ENCODE measurements around the gene BFSP1. TPM values are rescaled to one million over a fixed set of nuclear protein-coding genes. Genes with fewer than 3 reads are reported as not detected.
A peak's percentile ranks its signal among the peaks of the same experiment; 100 is the strongest.

Gene BFSP1
- total and polyA plus RNA-seq, 2 donors (not counting 3 experiments of a cell fraction or from before 2014, with no cell fraction given) = 3.1 to 5.2 TPM

DNA sequence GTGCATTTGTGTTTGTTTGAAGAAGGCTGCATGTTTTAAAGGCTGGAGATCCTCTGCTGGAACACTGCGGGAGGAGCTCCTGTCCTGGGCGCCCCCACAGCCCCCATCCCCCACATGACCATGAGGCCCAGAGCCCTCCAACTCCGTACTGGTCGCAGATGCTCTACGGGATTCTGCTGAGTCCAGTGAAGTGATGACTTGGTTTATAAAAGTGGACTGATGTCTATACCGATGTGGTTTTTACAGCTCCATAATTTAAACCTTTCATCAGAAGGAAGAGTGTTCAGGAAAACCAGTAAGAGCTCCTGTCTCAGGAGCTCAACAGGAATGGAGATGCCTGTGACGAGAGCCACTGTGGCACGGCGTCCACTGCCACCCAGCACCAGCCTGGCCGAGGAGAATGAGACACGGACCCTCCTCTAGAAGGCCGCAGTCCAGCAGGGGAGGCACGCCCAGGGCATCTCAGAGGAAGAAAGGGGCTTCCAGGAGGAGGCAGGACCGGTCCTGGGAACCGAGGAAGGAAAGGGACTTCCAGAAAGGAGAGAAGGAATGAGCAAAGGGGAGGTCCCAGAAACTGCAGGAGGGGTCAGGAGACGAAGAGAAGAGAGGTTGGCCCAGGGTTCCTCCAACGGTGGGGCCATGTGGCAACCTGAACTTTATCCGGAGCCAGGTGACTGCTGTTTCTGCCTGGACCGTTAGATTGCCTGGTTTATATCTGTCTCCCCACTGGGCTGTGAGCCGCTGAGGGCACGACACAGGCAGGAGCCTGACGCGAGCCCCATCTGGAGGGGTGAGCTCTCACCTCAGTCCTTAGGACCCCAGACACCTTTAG lies 26.9 kb downstream of the BFSP1 start:
- Histone ChIP-seq H3K79me2 (ENCODE audit: control insufficient read depth, insufficient read depth, low read length) (no peaks in the 10 kb centered on the region), H3K9ac (replicated peaks; ENCODE audit: extremely low read depth, insufficient read depth, low read length) (peak overlapping the region; percentile 42), H2AFZ (ENCODE audit: low read depth, low read length) (peak overlapping the region; percentile 48), H3K36me3 (ENCODE audit: control insufficient read depth in 2 of 2, extremely low read depth in 1 of 2, insufficient read depth in 2 of 2, low read length in 2 of 2) (no peaks in the 10 kb centered on the region), H3K4me2 (ENCODE audit: insufficient read depth, low read length) (peak overlapping the region; percentile 95), H3K4me1 (ENCODE audit: control insufficient read depth, extremely low read depth, insufficient read depth, low read length) (peaks cover 13% of the 10 kb centered on the region), H4K20me1 (replicated peaks; ENCODE audit: control insufficient read depth, extremely low read depth, insufficient read depth, low read length) (no peaks in the 10 kb centered on the region), H3K9me1 (replicated peaks; ENCODE audit: control insufficient read depth, extremely low read depth, insufficient read depth, low read length) (no peaks in the 10 kb centered on the region), H3K9me3 (replicated peaks; ENCODE audit: control insufficient read depth, insufficient read depth, low read length) (no peaks in the 10 kb centered on the region), H3K27me3 (ENCODE audit: control insufficient read depth in 2 of 2, insufficient read depth in 2 of 2, low read length in 2 of 2) (no peaks in the 10 kb centered on the region), H3K4me3 (replicated peaks in 1 of 3; ENCODE audit: insufficient read depth in 1 of 3, low read depth in 1 of 3, low read length in 3 of 3) (peak overlapping the region in 1 of 3 experiments; percentile 74), H3K27ac (ENCODE audit: insufficient read depth, low read depth, low read length) (no peak overlapping the region)
- ChIA-PET POLR2A (no interaction called here), CTCF (interaction anchor here (0.6 to 3.6 kb wide), 31 partner anchors 9 to 700 kb away, joined by 3 to 58 read pairs (median 4); partner anchors contain the start of gene BFSP1)
- TF ChIP-seq JUN (IDR thresholded peaks at IDR 0.05; ENCODE audit: borderline replicate concordance, insufficient read depth, insufficient read length, low read depth) (no peak), MYC (IDR thresholded peaks at IDR 0.05; ENCODE audit: low read depth, low read length) (no peak), POLR2AphosphoS5 (IDR thresholded peaks at IDR 0.05; ENCODE audit: insufficient read depth, low read depth, low read length) (no peak), GATA2 (IDR thresholded peaks at IDR 0.05; ENCODE audit: insufficient read depth, insufficient read length, low read depth, low read length) (no peak), MAX (IDR thresholded peaks at IDR 0.05; ENCODE audit: insufficient read depth, insufficient read length) (no peak), FOS (IDR thresholded peaks at IDR 0.05; ENCODE audit: borderline replicate concordance, insufficient read depth, low read length) (no peak), POLR2A (IDR thresholded peaks at IDR 0.05; ENCODE audit: low read depth, low read length) (no peak), EZH2 (IDR thresholded peaks at IDR 0.05; ENCODE audit: borderline replicate concordance, low read depth, low read length, severe bottlenecking) (no peak)
- TF ChIP-seq, protein P1, sequence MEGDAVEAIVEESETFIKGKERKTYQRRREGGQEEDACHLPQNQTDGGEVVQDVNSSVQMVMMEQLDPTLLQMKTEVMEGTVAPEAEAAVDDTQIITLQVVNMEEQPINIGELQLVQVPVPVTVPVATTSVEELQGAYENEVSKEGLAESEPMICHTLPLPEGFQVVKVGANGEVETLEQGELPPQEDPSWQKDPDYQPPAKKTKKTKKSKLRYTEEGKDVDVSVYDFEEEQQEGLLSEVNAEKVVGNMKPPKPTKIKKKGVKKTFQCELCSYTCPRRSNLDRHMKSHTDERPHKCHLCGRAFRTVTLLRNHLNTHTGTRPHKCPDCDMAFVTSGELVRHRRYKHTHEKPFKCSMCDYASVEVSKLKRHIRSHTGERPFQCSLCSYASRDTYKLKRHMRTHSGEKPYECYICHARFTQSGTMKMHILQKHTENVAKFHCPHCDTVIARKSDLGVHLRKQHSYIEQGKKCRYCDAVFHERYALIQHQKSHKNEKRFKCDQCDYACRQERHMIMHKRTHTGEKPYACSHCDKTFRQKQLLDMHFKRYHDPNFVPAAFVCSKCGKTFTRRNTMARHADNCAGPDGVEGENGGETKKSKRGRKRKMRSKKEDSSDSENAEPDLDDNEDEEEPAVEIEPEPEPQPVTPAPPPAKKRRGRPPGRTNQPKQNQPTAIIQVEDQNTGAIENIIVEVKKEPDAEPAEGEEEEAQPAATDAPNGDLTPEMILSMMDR (IDR thresholded peaks at IDR 0.05; ENCODE audit: extremely low read depth in 1 of 2, insufficient read depth in 1 of 2, low read depth in 1 of 2, low read length in 2 of 2) = no peak
- FAIRE-seq (no peak), DNase-seq (ENCODE audit: low read depth, low spot score) (no peak)
- BruUV-seq (replicated peaks) = no TSS peak
- dilution Hi-C loops (cut with MboI; ENCODE audit: extremely low pct_ligation_motif_present, low sequenced_read_pairs) = no loop called here
- intact Hi-C loops (cut with micrococcal nuclease) = loop anchor here (2.0 to 5.0 kb wide), 2 partner anchors 67 to 773 kb away; partner anchors contain the start of gene DSTN

Data from endothelial cell of umbilical vein (primary cell).